Stomach (tissue), 4 donors: Measurements from ENCODE around the gene TLK1.
"Not testable (repeated sequence)": the region's sequence is repeated elsewhere in the genome, so short reads cannot be mapped to it uniquely, and the experiment has no call there.

Source experiments
- EP300 ChIP-seq: sonication (generic); formaldehyde crosslinking; IDR thresholded peaks from one replicate; pipeline ENCODE4 v1.6.1; 2017; ENCODE audit warnings: antibody characterized with exemption
- POLR2A ChIP-seq, 4 donors: fragments of 450-650 bp; IDR thresholded peaks; one replicate each; pipeline ENCODE4 v1.6.1; 2016; ENCODE audit warnings: antibody characterized with exemption in 4 of 4, control low read depth in 2 of 4, mild to moderate bottlenecking in 1 of 4, moderate library complexity in 1 of 4
- POLR2AphosphoS5 ChIP-seq, 3 donors: sonication (generic); formaldehyde crosslinking; IDR thresholded peaks; one replicate each; pipeline ENCODE4 v1.6.1; 2016; ENCODE audit warnings: antibody characterized with exemption in 3 of 3
- TF ChIP-seq, protein P1 (sequence below), 7 experiments: fragments of 450-650 bp in 4 of 7; fragments of 200-600 bp in 3 of 7; sonication (generic) in 3 of 7; IDR thresholded peaks; one replicate each; pipeline ENCODE4 v1.5.1; 2016 to 2019; ENCODE audit warnings: antibody characterized with exemption in 7 of 7, control low read depth in 2 of 7, mild to moderate bottlenecking in 1 of 7

DNA sequence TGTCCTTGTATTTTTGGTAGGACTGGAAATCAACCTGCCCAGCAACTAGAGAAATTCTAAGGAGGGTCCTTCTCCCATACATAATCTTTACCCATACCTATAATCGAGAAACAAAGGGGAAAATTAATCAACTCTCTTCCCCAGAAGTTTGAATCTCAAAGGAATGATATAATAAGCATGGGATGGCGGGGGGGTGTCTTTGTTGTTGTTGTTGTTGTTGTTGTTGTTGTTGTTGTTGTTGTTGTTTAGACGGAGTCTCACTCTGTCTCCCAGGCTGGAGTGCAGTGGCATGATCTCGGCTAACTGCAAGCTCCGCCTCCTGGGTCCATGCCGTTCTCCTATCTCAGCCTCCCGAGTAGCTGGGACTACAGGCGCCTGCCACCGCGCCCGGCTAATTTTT lies 69.2 kb downstream of the TLK1 start:
- TF ChIP-seq POLR2A (IDR thresholded peaks at IDR 0.05); POLR2AphosphoS5 (IDR thresholded peaks at IDR 0.05); EP300: not testable (repeated sequence)
- TF ChIP-seq, protein P1, sequence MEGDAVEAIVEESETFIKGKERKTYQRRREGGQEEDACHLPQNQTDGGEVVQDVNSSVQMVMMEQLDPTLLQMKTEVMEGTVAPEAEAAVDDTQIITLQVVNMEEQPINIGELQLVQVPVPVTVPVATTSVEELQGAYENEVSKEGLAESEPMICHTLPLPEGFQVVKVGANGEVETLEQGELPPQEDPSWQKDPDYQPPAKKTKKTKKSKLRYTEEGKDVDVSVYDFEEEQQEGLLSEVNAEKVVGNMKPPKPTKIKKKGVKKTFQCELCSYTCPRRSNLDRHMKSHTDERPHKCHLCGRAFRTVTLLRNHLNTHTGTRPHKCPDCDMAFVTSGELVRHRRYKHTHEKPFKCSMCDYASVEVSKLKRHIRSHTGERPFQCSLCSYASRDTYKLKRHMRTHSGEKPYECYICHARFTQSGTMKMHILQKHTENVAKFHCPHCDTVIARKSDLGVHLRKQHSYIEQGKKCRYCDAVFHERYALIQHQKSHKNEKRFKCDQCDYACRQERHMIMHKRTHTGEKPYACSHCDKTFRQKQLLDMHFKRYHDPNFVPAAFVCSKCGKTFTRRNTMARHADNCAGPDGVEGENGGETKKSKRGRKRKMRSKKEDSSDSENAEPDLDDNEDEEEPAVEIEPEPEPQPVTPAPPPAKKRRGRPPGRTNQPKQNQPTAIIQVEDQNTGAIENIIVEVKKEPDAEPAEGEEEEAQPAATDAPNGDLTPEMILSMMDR (IDR thresholded peaks at IDR 0.05) = not testable (repeated sequence)
